Measurements from ENCODE around the gene LDAH.

The LDAH gene

DNA sequence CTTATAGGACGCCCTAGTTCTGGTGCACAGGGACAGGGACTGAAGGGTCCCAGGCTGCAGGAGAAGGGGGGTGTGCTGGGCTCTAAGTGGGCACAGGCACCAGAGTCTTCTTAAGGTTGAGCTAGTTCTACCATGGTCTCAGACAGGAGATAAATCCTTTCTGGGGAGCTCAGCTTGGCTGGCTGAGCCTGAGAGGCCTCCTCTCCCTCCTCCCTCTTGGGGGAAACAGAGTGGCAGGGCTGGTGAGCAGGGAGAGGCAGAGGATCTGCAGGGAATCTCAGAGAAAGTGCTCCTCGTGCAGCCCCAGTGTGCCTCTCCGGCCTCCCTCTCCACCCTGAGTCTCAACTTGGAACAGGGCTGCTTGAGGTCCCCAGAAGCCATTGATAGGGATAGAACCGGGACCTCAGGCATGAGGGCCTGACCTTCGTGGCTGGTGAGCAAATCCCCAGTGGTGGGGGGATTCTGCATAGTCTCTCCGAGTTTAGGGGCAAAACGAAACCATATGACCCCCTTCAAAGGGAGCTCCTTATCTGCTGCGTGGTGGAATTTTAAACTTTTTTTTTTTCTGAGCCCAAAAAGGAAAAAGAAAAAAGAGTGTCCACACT, 153.9 kb downstream of the LDAH start:
- H3K27ac ChIP-seq (ENCODE audit: low read length) = no peak overlapping the region
- H3K79me2 ChIP-seq (ENCODE audit: low read length) = no peaks in the 10 kb centered on the region
- no peaks in the 10 kb centered on the region for H3K36me3 ChIP-seq (replicated peaks; ENCODE audit: insufficient read depth, low read length)
- no peak overlapping the region for H3K4me3 ChIP-seq (ENCODE audit: low read length)
- DNase-seq = no peak
- H3K4me2 ChIP-seq (ENCODE audit: low read depth, low read length) = no peak overlapping the region
- no peak overlapping the region for H2AFZ ChIP-seq (ENCODE audit: low read length)
- no peaks in the 10 kb centered on the region for H3K9me2 ChIP-seq (replicated peaks; ENCODE audit: insufficient read depth, low read length)
- no peak overlapping the region for H3K9ac ChIP-seq (ENCODE audit: low read length)
- H3K9me3 ChIP-seq (replicated peaks; ENCODE audit: insufficient read depth, low read length) = no peaks in the 10 kb centered on the region
- no peaks in the 10 kb centered on the region for H4K20me1 ChIP-seq (ENCODE audit: insufficient read depth, low read length)
- H3K27me3 ChIP-seq (replicated peaks; ENCODE audit: insufficient read depth, low read length) = peaks cover 34% of the 10 kb centered on the region
- TF ChIP-seq EZH2phosphoT487 (IDR thresholded peaks at IDR 0.05; ENCODE audit: low read length) = no peak
- no peak for TF ChIP-seq EZH2 (optimal IDR thresholded peaks at IDR 0.05; ENCODE audit: low read depth, low read length)
- 0 out of 2 replicates have a peak, but pooled peaks cover 4% of the 10 kb centered on the region for H3K4me1 ChIP-seq (ENCODE audit: low read length)
- no peaks in the 10 kb centered on the region for H3F3A ChIP-seq (ENCODE audit: insufficient read depth, low read length)

- Histone ChIP-seq H3K27me3 (replicated peaks; ENCODE audit: insufficient read depth, low read length) (peaks cover 40% of the 10 kb centered on the region), H3K4me1 (ENCODE audit: low read length) (0 out of 2 replicates have a peak, but pooled peaks cover 4% of the 10 kb centered on the region)
Observed at GRCh38 chr2:20668451-20668850, 154.4 kb downstream of the LDAH start.

DNA sequence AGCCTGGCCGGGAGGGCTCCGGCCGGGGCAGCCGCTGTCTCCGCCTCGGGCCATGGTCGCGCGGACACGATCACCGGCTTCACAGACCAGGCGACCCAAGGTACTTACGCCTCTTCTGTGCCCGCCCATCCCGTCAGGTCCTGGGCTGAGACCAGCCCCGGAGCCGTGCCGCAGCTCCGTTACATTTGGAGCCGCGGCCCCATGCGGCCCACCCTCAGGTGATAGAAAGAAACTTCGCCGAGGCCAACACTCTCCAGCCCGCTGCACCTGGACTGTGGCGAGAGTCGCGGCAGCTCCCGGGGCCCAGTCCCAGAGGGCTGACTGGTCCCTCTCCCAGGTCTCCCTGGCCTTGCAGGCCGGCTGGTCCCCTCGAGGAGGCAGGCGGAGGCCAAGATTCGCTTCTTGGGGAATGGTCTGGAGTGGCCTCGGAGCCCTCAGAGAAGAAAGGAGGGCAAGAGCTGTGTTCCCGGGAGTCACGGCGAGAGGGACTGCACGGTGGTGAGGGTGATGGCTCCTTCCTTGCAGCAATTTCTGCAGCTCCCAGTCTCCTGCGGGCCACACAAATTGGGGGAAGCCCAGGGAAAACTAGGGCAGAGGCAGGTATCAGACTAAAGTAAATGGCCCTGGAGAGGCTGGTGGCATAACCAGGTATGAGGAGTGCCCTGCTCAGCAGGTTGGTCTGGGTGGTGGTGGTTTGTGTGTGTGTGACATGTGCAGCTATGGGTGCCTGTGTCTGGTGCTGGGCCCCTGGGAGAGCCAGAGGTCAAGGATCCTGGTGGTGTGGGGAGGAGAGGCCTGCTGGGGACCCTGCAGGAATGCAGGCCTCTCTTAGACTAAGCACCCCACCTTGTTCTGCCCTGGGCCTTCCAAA, 155.1 kb downstream of the LDAH start:
- H3K9me2 ChIP-seq (replicated peaks; ENCODE audit: insufficient read depth, low read length) = no peaks in the 10 kb centered on the region
- no peak overlapping the region; the same call in 1 of the 2 replicates for H3K4me3 ChIP-seq (ENCODE audit: low read length)
- DNase-seq = no peak
- no peaks in the 10 kb centered on the region for H3K79me2 ChIP-seq (ENCODE audit: low read length)
- H3K27me3 ChIP-seq (replicated peaks; ENCODE audit: insufficient read depth, low read length) = peaks cover 43% of the 10 kb centered on the region
- no peak overlapping the region for H3K27ac ChIP-seq (ENCODE audit: low read length)
- no peak overlapping the region for H3K4me2 ChIP-seq (ENCODE audit: low read depth, low read length)
- TF ChIP-seq EZH2phosphoT487 (IDR thresholded peaks at IDR 0.05; ENCODE audit: low read length) (no peak), EZH2 (optimal IDR thresholded peaks at IDR 0.05; ENCODE audit: low read depth, low read length) (no peak)
- TF ChIP-seq, protein P1, sequence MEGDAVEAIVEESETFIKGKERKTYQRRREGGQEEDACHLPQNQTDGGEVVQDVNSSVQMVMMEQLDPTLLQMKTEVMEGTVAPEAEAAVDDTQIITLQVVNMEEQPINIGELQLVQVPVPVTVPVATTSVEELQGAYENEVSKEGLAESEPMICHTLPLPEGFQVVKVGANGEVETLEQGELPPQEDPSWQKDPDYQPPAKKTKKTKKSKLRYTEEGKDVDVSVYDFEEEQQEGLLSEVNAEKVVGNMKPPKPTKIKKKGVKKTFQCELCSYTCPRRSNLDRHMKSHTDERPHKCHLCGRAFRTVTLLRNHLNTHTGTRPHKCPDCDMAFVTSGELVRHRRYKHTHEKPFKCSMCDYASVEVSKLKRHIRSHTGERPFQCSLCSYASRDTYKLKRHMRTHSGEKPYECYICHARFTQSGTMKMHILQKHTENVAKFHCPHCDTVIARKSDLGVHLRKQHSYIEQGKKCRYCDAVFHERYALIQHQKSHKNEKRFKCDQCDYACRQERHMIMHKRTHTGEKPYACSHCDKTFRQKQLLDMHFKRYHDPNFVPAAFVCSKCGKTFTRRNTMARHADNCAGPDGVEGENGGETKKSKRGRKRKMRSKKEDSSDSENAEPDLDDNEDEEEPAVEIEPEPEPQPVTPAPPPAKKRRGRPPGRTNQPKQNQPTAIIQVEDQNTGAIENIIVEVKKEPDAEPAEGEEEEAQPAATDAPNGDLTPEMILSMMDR (IDR thresholded peaks at IDR 0.05; ENCODE audit: low read length) = no peak
- H3F3A ChIP-seq (ENCODE audit: insufficient read depth, low read length) = no peaks in the 10 kb centered on the region
- no peak overlapping the region for H2AFZ ChIP-seq (ENCODE audit: low read length)
- no peaks in the 10 kb centered on the region for H3K9me3 ChIP-seq (replicated peaks; ENCODE audit: insufficient read depth, low read length)
- no peaks in the 10 kb centered on the region for H4K20me1 ChIP-seq (ENCODE audit: insufficient read depth, low read length)
- no peaks in the 10 kb centered on the region for H3K36me3 ChIP-seq (replicated peaks; ENCODE audit: insufficient read depth, low read length)
- 0 out of 2 replicates have a peak, but pooled peaks cover 4% of the 10 kb centered on the region for H3K4me1 ChIP-seq (ENCODE audit: low read length)
- no peak overlapping the region for H3K9ac ChIP-seq (ENCODE audit: low read length)

More at GRCh38 chr2:20668451-20668850, 154.4 kb downstream of the LDAH start:
- H3K27ac ChIP-seq (ENCODE audit: low read length) = no peak overlapping the region
- no peaks in the 10 kb centered on the region for H3F3A ChIP-seq (ENCODE audit: insufficient read depth, low read length)
- DNase-seq = no peak
- no peaks in the 10 kb centered on the region for H3K9me2 ChIP-seq (replicated peaks; ENCODE audit: insufficient read depth, low read length)
- no peaks in the 10 kb centered on the region for H3K79me2 ChIP-seq (ENCODE audit: low read length)
- H4K20me1 ChIP-seq (ENCODE audit: insufficient read depth, low read length) = no peaks in the 10 kb centered on the region
- no peaks in the 10 kb centered on the region for H3K36me3 ChIP-seq (replicated peaks; ENCODE audit: insufficient read depth, low read length)
- no peak overlapping the region for H3K9ac ChIP-seq (ENCODE audit: low read length)
- no peak for TF ChIP-seq EZH2 (optimal IDR thresholded peaks at IDR 0.05; ENCODE audit: low read depth, low read length)
- no peak for TF ChIP-seq EZH2phosphoT487 (IDR thresholded peaks at IDR 0.05; ENCODE audit: low read length)
- TF ChIP-seq, protein P1 (IDR thresholded peaks at IDR 0.05; ENCODE audit: low read length) = no peak
- H3K4me3 ChIP-seq (ENCODE audit: low read length) = no peak overlapping the region
- no peak overlapping the region for H3K4me2 ChIP-seq (ENCODE audit: low read depth, low read length)
- no peak overlapping the region for H2AFZ ChIP-seq (ENCODE audit: low read length)
- H3K9me3 ChIP-seq (replicated peaks; ENCODE audit: insufficient read depth, low read length) = no peaks in the 10 kb centered on the region
